Right lobe of liver (tissue), 6 donors: ENCODE measurements around the gene NELL2. TPM values are rescaled to one million over a fixed set of nuclear protein-coding genes. Genes with fewer than 3 reads are reported as not detected.

ENCODE experiments used
- ATAC-seq, 4 donors: fragments of 200-7000 bp; cut with Tn5 transposase; one replicate each; pipeline ENCODE4 v1.9.1; 2020; ENCODE audit warnings: mild to moderate bottlenecking in 4 of 4, moderate library complexity in 4 of 4
- DNase-seq, 3 donors: peaks; one replicate each; pipeline ENCODE4 v3.0.0-alpha.2; 2020
- H3K27ac ChIP-seq, 3 donors: fragments of 200-600 bp; one replicate each; pipeline ENCODE4 v1.8.0; 2022
- H3K27me3 ChIP-seq, 2 donors: fragments of 200-600 bp; one replicate each; pipeline ENCODE4 v1.8.0; 2022
- H3K36me3 ChIP-seq, 4 donors: fragments of 200-600 bp; sonication (generic) in 1 of 4; one replicate each; pipeline versions ENCODE4 v1.5.1 to v1.8.0; 2017 to 2022; ENCODE audit warnings: control low read depth in 1 of 4
- H3K4me1 ChIP-seq, 4 donors: fragments of 200-600 bp; sonication (generic) in 1 of 4; one replicate each; pipeline versions ENCODE4 v1.5.1 to v1.8.0; 2017 to 2022; ENCODE audit warnings: control low read depth in 1 of 4
- H3K4me3 ChIP-seq, 3 donors: fragments of 200-600 bp; one replicate each; pipeline ENCODE4 v1.8.0; 2022
- H3K9me3 ChIP-seq, 4 donors: fragments of 200-600 bp; sonication (generic) in 1 of 4; one replicate each; pipeline versions ENCODE4 v1.5.1 to v1.8.0; 2017 to 2022; ENCODE audit warnings: control low read depth in 1 of 4
- CTCF ChIP-seq, 4 donors: fragments of 200-600 bp in 3 of 4; fragments of 450-650 bp in 1 of 4; IDR thresholded peaks; one replicate each; pipeline versions ENCODE4 v1.5.1 to v1.8.0; 2016 to 2022; ENCODE audit warnings: antibody characterized with exemption in 4 of 4, mild to moderate bottlenecking in 2 of 4
- POLR2A ChIP-seq: fragments of 450-650 bp; IDR thresholded peaks from one replicate; pipeline ENCODE4 v1.6.1; 2017; ENCODE audit warnings: antibody characterized with exemption, mild to moderate bottlenecking
- WGBS: methylation state at CpG from one replicate; pipeline ENCODE4 v1.1.6; 2018; ENCODE audit warnings: low coverage, low lambda C conversion rate; ENCODE audit not compliant: insufficient coverage; ENCODE audit errors: missing lambda C conversion rate; 5-methylcytosine and 5-hydroxymethylcytosine counted together
- intact Hi-C, 2 donors: fragments of 100-400 bp; cut with DNase I; formaldehyde crosslinking; loops; one replicate each; pipeline versions ENCODE4 v1.11.2 to v1.14.1; 2022
- total RNA-seq, 6 experiments: library from RNA; depleted of rRNA in 2 of 6; stranded (reverse); fragments of >200 nt in 2 of 6; fragmentation: NEBNext Ultra II Directional in 3 of 6; extraction: Animal tissue kit (Norgen Biotek cat#: 25700) in 3 of 6; gene quantifications; one replicate each; pipeline versions ENCODE4 v1.1.0 to v1.2.4, GENCODE V29; 2016 to 2023
- donor health status: DM: no; HTN: yes; CAD: no.
- donor health status: DM: no; HTN: no; CAD: no.
- donor health status: DM: no; HTN: no; CAD: no.
- donor health status: DM: no; HTN: yes; CAD: no.
- donor health status: DM: no; HTN: yes; CAD: no.

The NELL2 gene
- total RNA-seq, 6 experiments from 2014 or later = 0.15 to 0.43 (median 0.43) TPM; not detected in 3

GRCh38 chr12:44502681-44503080 lies 373.4 kb downstream of the NELL2 start:
- no peak for TF ChIP-seq POLR2A
- no peak for TF ChIP-seq CTCF (IDR thresholded peaks at IDR 0.05)
- no peaks in the 10 kb centered on the region for H3K9me3 ChIP-seq
- intact Hi-C loops = no loop called here
- H3K4me1 ChIP-seq = no peaks in the 10 kb centered on the region
- WGBS = 31% methylated on average over 2 of the region's 14 CpGs
- H3K4me3 ChIP-seq = no peak overlapping the region
- H3K36me3 ChIP-seq = no peaks in the 10 kb centered on the region
- peak in 1 of 4 donors; percentile 20 for ATAC-seq
- H3K27me3 ChIP-seq = no peaks in the 10 kb centered on the region
- no peak for DNase-seq
- no peak overlapping the region for H3K27ac ChIP-seq

DNA sequence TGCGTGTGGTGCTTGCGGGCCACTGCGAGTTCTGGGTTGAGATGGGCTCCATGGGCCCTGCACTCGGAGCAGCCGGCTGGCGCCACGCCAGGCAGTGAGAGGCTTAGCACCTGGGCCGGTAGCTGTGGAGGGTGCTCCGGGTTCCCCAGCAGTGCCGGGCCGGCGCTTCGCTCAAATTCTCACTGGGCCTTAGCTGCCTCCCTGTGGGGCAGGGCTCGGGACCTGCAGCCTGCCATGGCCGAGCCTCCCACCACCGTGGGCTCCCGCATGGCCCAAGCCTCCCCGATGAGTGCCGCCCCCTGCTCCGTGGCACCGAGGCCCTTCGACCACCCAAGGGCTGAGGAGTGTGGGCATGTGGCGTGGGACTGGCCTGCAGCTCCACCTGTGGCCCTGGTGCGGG lies 375.7 kb downstream of the NELL2 start:
- Histone ChIP-seq H3K27me3 (no peaks in the 10 kb centered on the region), H3K4me1 (no peaks in the 10 kb centered on the region), H3K36me3 (no peaks in the 10 kb centered on the region), H3K4me3 (no peak overlapping the region), H3K9me3 (no peaks in the 10 kb centered on the region), H3K27ac (no peak overlapping the region)
- no peak for TF ChIP-seq CTCF (IDR thresholded peaks at IDR 0.05)
- TF ChIP-seq POLR2A = no peak
- ATAC-seq (peak in 1 of 4 donors; percentile 28), DNase-seq (no peak)
- WGBS = no CpG with 5 or more reads among the region's 24 CpGs
- intact Hi-C loops = no loop called here

DNA sequence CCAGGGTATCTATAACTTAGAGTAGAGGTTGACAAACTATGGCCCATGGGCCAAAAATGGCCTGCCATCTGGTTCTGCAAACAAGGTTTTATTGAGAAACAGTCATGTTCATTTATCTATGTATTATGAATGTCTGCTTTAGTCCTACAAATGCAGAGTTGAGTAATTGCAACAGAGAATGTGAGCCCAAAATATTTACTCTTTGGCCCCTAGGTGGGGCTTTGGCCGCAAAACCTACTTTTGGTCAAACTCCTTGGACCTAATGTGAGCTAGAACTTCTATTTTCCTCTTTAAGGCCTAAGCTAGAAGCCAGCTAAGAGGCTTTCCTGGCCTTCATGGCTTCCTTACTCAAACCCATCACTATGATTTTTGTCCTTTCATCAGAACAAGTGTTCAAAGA lies 379.1 kb downstream of the NELL2 start:
- no peak overlapping the region for H3K4me3 ChIP-seq
- H3K36me3 ChIP-seq = no peaks in the 10 kb centered on the region
- intact Hi-C loops = no loop called here
- H3K27ac ChIP-seq = no peak overlapping the region
- no peaks in the 10 kb centered on the region for H3K4me1 ChIP-seq
- no peaks in the 10 kb centered on the region for H3K9me3 ChIP-seq
- ATAC-seq (no peak), DNase-seq (no peak)
- TF ChIP-seq CTCF (IDR thresholded peaks at IDR 0.05) = no peak
- no peak for TF ChIP-seq POLR2A
- no peaks in the 10 kb centered on the region for H3K27me3 ChIP-seq
- WGBS = 38% methylated on average over 1 of the region's 1 CpG

DNA sequence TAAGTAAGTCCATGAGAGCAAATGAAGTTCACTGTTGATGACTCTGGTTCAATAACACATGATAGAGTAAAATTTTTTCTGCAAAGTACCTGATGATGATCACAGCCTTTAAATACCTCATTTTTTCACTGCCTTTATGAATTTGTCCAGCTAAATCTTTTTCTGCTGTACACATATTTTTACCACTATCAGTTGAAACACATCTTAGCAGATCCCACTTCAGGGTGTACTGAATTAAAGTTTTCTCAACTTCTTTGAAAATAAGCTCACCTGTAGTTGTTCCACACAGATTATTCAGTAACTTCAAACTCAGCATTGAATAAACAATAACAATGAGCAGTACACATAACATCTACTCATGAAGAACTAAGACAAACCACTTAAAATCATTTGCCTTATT lies 385.9 kb downstream of the NELL2 start:
- ATAC-seq = no peak
- H3K4me3 ChIP-seq = no peak overlapping the region
- intact Hi-C loops = no loop called here
- H3K27ac ChIP-seq = no peak overlapping the region
- no peak for DNase-seq
- H3K36me3 ChIP-seq = no peaks in the 10 kb centered on the region
- TF ChIP-seq POLR2A (no peak), CTCF (IDR thresholded peaks at IDR 0.05) (no peak)
- no peaks in the 10 kb centered on the region for H3K27me3 ChIP-seq
- no peaks in the 10 kb centered on the region for H3K9me3 ChIP-seq
- no peaks in the 10 kb centered on the region for H3K4me1 ChIP-seq

DNA sequence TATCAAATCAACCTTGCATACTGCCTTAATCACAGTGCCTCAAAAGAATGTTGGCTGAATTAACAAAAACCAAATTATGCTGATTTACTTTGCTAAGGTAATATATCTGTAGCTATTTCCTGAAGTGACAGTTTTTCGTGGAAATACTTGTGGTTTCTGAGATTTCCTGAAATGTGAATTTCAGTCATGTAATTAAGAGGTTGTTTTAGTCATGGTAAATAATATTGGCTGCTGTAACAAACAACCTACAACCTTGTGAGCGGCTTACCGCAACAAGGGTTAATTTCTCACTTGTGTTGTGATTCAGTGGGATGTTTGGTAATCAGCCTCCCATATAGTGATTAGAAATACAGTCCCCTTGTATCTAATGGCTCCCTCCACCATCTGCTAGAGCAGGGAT lies 387.9 kb downstream of the NELL2 start:
- DNase-seq (no peak), ATAC-seq (no peak)
- Histone ChIP-seq H3K9me3 (no peaks in the 10 kb centered on the region), H3K4me1 (no peaks in the 10 kb centered on the region), H3K27ac (no peak overlapping the region), H3K36me3 (no peaks in the 10 kb centered on the region), H3K27me3 (no peaks in the 10 kb centered on the region), H3K4me3 (no peak overlapping the region)
- intact Hi-C loops = no loop called here
- no peak for TF ChIP-seq POLR2A
- no peak for TF ChIP-seq CTCF (IDR thresholded peaks at IDR 0.05)
- WGBS = 69% methylated on average over 3 of the region's 3 CpGs
